HG02884 (cell line): Measurements from ENCODE around the gene NPIPB5.
"Not testable (repeated sequence)": the region's sequence is repeated elsewhere in the genome, so short reads cannot be mapped to it uniquely, and the experiment has no call there.

Source experiments
- ATAC-seq: cut with Tn5 transposase; IDR thresholded peaks from one replicate; pipeline ENCODE4 v1.9.1; 2021; ENCODE audit warnings: mild to moderate bottlenecking, moderate library complexity; ENCODE audit not compliant: unreplicated experiment

The NPIPB5 gene

DNA sequence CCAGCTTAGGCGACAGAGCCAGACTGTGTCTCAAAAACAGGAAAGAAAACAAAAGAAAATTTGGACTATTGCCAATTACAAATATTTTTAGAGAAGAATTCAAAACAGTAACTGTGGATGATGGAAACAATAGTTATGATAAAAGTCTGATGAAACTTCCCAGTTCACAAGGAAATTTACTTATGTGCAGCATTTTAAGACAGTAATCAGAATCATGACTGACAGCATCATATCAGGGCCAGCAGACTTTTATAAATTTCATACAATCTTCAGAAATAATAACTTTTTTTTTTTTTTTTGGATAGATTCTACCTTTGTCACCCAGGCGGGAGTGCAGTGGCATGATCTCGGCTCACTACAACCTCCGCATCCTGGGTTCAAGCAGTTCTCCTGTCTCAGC is at the start of gene NPIPB5:
TSS of gene NPIPB5 (plus strand) at position 301 of the 400 bp plus-strand sequence. CDS start 2,911 bp downstream, outside the sequence.
- not testable (repeated sequence) for ATAC-seq

DNA sequence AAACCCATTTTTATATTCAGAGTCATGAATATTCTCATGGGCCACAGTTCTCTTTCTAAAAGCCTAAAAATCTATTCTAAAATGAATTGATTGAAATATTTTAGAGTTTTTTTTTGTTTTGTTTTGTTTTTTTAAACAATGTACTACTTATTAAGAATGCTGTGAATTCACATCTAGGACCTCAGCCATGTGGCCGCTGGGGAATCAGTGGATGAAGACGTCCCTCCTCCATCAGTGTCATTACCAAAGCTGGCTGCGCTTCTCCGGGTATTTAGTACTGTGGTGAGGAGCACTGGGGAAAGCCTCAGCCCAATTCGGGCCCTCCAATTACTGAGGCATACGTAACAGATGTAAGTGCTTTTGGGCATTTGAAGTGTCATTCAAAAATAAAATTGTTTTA is 41.8 kb upstream of the NPIPB5 start:
- ATAC-seq = not testable (repeated sequence)

DNA sequence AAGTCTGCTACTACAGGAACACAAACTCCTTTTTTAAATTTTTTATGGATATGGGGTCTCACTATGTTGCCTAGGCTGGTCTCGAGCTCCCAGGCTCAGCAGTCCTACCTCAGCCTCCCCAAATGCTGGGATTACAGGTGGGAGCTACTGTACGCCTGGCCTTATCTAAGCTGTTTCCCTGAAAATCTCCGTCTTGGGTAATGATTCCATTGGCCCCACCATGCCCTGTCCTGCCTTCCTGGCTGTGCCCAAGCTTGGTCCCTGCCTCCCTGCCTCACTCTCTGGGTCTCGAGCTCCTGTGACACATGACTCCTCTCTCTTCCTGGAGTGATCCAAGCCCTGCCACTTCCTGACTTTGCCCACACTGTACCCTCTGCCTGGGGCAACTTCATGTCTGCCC is 27.3 kb downstream of the NPIPB5 start:
- ATAC-seq = not testable (repeated sequence)

DNA sequence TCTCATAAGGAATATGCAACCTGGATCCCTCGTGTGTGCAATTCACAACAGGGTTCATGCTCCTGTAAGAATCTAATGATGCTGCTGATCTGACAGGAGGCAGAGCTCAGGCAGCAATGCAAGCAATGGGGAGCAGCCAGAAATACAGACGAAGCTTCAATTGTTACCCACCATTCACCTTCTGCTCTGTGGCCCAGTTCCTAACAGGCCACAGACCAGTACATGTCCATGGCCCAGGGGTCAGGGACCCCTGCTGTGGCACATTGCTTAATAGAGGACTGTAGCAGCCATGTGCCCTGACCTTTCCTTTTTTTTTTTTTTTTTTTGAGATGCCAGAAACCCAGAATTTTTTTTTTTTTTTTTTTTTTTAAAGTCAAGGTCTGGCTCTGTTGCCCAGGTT is 34.1 kb downstream of the NPIPB5 start:
- not testable (repeated sequence) for ATAC-seq

DNA sequence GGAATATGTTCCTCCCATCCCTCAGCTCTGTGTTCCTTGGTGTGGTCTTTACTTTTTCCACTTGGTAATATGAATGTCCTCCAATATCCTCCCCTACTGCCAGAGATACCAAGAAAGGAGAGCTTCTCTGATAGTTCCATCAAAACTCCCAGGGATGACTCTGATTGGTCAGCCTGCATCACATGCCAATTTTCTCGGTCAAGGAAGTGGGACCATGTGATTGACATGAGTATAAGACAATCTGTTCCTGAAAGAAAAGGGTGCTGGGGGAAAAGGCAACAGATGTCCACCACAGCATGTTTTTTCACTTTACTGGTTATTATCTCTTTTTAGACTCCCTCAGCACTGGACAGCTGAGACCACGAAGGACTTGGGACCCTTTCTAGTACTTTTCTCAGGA is 35.9 kb downstream of the NPIPB5 start:
- not testable (repeated sequence) for ATAC-seq

DNA sequence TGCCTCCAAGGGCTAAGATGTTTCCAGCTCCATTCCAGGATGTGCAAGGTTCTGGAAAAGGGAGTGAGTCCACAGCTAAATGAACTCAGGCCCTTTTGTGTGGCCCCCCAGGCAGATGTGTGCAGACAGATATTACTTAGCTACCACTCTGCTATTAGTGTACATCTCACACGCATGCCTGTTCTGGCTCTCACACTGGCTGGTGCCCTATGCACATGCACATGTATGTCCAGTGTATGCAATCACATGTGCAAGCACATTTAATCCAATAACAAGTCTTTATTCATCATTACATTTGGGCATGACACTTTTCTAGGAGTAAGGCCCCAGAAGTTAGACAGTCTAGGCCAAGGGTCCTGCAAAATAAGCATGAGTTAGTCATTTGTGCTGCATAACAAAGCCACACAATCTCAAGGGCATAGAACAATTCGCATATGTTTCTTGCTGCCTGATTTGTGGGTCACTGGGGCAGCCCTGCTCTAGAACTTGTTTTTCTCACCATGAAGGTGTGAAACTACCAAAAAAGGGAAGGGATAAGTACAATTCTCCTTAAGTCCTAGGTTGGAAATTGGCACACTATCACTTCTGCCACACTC is 36.6 kb downstream of the NPIPB5 start:
- not testable (repeated sequence) for ATAC-seq

DNA sequence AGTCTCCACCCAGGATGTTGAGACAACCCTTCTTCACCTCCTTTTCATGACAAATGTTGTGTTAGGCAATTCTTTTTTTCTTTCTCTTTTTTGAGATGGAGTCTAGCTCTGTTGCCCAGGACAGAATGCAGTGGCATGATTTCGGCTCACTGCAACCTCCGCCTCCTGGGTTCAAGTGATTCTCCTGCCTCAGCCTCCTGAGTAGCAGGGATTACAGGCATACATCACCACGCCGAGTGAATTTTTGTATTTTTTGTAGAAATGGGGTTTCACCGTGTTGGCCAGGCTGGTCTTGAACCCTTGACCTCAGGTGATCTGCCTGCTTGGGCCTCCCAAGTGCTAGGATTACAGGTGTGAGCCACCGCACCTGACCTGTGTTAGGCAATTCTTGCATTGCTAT is 39.2 kb downstream of the NPIPB5 start:
- not testable (repeated sequence) for ATAC-seq

DNA sequence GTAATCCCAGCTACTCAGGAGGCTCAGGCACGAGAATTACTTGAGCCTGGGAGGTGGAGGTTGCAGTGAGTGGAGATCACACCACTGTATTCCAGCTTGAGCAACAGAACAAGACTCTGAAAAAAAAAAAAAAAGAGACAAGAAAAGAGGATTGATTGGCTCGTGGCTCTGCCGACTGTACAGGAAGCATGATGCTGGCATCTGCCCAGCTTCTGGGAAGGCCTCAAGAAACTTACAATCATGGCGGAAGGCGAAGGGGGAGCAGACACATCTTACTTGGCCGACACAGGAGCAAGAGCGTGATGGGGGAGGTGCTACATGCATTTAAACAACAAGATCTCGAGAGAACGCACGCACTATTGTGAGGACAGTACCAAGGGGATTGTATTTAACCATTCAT is 40.5 kb downstream of the NPIPB5 start:
- not testable (repeated sequence) for ATAC-seq

DNA sequence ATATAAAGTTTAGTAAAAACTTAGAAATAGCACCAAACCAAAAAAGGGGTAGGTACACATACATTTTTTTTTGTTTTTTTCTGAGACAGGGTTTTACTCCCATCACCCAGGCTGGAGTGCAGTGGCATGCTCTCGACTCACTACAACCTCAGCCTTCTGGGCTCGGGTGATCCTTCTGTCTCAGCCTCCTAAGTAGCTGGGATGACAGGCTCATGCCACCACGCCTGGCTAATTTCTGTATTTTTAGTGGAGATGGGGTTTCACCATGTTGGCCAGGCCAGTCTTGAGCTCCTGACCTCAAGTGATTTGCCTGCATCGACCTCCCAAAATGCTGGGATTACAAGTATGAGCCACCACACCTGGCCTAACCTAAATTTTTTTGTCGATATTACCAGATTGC is 41.0 kb downstream of the NPIPB5 start:
- not testable (repeated sequence) for ATAC-seq

DNA sequence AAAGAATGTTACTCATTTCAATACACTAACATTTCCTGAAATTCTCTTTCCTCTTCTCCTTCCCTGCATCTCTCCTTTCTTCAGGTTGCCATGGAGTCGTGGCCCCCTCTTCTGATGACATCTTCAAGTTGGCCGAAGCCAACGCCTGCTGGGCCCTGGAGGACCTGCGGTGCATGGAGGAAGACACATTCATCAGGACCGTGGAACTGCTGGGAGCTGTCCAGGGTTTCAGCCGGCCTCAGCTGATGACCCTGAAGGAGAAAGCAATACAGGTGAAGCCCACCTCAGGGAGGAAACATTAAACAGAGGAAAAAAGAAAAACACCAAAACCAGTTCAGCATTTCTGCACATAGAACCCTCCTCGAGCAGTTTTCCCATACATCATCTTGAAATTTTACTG is 46.1 kb downstream of the NPIPB5 start:
- ATAC-seq = not testable (repeated sequence)
